ENCODE data around the gene ADAM29. TPM values are rescaled to one million over a fixed set of nuclear protein-coding genes. Genes with fewer than 3 reads are reported as not detected.
"Not testable (repeated sequence)": the region's sequence is repeated elsewhere in the genome, so short reads cannot be mapped to it uniquely, and the experiment has no call there.

ADAM29 gene
- not detected in 2 replicates for total RNA-seq
- polyA plus RNA-seq (2012) = not detected

DNA sequence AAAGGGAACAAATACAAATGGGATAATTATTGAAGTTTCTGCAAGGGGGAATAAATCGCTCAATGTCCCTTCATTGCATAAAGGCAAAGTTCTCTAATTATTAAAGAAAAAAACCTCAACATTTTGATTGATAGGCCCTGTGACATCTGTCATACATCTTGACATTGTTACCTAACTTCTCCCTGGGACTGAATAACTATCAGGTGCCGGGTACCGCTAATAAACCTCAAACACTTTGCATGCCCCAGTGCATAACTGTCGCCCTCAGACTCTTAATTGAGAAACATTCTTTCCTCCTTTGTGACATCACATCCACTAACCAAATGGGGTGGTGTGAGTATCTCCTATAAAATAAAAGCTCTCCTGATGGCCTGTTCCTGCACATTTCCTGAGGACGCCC lies at the start of gene ADAM29:
TSS of gene ADAM29 (plus strand) at position 301 of the 400 bp plus-strand sequence. CDS start 57,168 bp downstream, outside the sequence.
- no peak for DNase-seq (ENCODE audit: low read depth)

DNA sequence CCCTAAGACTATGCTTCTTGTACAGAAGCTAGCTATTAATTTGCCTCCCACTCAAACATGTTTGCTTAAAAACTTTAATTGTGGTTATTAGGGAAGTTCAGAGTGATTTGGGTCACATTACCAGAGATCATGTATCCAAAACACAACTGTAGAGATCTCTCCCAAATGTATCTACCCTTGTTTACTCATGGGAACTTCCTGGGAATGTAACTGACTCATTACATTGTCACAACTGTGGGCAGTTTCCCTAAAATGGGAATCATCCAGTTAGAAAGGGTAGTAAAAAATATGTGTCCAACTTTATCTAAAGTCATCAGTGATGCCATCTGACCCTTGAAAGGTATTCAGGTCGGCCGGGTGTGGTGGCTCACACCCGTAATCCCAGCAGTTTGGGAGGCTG lies 48.8 kb upstream of the ADAM29 start:
- peak; percentile 28 for DNase-seq (ENCODE audit: low read depth)

DNA sequence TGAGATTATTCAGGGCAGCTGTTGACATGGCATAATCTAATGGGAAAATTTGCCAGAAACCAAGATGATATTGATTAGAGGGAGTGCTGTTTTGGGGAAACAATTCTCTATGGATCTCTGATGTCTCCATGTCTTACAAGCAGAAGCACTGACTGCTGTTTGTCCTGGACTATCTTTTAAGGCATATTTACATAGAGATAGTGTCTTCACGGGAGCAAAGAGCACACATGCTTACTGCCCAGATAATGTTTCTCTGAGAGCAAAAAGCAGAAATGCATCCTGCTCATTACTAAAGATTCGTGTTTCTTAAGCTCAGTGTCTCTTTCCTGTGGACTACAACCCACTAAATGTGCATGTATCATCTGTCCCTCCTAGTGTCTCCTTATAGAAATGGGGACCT lies 47.8 kb upstream of the ADAM29 start:
- DNase-seq (ENCODE audit: low read depth) = no peak

DNA sequence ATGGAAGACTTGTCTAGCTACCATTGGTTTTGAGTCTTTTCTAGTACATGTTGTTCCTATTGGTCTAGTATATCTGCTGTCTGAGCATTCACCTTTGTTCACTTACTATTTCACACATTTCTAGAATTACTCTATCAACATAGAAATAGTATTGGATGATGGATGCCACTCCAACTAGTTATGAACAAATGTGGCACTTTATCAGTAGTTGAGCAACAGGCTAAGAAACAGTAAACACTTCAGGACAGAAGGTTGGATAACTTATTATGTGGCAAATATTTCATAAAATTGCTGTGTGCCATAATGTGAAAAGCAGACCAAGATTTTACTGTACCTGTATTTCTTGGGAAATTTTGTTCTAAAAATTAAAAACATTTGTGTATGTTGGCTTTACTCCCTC lies 46.8 kb upstream of the ADAM29 start:
- DNase-seq (ENCODE audit: low read depth) = no peak

DNA sequence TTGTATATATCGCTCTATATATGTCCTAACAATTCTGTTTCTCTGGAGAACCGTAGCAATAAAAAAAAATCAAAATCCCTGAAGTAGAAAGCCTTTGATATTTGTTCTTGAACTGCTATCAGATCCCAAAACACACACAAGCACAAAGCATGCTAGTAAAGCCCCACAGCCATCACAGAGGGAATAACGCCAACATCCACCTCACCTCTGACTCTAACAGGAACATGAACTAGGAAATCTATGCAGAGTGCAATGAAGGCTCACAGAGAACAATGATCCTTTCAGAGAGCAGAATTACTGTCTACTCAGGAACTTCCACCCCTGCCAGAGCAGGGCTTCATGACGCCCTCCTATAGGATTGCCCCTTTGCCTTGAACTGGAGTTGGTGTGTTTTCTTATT lies 45.0 kb upstream of the ADAM29 start:
- DNase-seq (ENCODE audit: low read depth) = not testable (repeated sequence)

DNA sequence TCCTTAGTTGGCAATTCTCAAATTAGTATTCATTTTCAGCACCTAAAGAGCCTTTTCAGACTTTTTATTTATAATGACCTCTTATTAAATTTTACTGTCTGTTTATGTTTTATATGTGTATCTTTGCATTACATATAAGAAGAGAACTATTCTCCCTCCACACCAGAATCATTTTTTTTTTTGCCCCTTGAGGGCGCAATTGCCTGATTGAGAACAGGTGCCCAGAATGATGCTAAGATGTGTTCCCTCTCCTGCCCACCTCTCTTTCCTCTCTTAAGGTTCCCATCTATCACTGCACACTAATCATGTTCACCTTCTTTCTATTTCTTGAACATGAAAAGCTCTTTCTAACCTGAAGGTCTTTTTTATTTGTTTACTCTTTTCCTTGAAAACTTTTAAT lies 44.2 kb upstream of the ADAM29 start:
- DNase-seq (ENCODE audit: low read depth) = peak; percentile 9

DNA sequence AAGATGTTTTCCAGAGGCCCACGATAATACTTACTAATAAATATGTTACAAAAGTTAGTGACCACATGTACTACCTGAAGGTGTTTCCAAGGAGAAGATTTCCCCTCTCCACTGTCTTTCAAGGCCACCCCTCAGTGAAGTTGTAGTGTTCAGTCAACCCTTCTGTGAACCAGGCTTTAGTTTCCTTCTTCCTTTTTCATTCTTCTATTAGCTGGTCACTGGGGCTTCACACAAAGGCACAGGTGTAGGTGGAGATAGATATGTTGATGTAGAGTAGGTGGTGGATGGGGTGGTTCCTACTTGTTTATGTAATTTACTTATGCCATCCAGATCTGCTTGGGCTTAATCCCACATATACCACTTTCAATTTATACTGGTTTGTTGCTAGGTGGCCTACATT lies 43.3 kb upstream of the ADAM29 start:
- no peak for DNase-seq (ENCODE audit: low read depth)

DNA sequence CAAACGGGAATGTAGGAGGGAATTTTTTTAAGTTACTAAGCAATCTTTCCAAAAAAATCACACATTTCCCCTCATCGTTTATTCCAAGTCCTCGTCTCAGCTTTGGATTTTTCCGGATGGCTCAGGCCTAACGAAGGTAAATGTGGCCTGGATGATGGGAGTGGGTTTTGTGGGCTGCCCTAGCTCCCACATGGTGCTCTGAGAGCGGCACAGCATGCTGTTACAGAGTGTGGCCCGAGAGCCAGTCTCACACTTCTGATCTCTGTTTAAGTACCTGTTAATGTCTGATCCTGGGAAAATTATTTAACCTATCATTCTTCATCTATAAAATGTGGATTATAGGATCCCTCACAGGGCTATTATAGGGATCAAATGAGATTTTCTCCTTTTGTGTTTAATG lies 38.2 kb upstream of the ADAM29 start:
- no peak for DNase-seq (ENCODE audit: low read depth)

DNA sequence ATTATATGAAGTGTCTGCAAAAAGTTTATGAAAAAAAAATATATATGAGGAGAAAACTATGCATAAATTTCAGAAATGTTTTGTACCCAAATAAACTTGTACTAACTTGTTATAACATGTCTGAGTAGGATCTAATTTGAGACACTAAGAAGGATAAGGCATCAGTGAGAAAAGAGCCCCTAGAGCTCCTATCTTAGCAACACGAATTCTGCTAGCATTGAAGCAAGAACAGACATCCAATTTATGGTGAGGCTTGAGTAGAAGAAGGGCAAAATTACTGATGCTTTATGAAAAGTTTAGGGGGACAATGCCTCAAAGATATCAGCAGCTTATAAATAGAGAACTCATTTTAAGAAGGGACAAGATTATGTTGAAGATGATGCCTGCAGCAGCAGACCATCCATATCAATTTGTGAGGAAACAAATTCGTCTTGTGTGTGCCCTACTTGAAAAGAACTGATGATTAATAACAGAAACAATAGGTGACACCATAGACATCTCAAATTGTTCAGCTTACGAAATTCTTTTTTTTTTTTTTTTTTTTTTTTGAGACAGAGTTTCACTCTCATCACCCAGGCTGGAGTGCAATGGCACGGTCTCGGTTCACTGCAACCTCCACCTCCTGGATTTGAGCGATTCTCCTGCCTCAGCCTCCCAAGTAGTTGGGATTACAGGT lies 35.7 kb upstream of the ADAM29 start:
- DNase-seq (ENCODE audit: low read depth) = no peak

DNA sequence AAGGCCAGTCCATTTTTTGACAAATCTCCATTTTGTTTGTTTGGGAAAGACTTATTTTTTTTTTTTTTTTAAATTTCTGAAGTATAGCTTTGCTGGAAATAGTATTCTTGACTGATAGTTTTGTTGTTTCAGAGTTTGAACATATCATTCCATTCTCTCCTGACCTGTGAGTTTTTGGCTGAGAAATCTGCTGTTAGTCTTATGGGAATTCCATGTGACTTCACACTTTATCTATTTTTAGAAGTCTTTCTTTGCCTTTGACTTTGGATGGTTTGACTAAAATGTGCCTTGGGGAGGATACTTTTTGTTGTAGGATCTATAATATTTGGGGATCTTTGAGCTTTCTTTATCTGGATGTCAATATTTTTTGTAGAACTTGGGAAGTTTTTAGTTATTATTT lies 10.7 kb upstream of the ADAM29 start:
- DNase-seq (ENCODE audit: low read depth) = no peak

DNA sequence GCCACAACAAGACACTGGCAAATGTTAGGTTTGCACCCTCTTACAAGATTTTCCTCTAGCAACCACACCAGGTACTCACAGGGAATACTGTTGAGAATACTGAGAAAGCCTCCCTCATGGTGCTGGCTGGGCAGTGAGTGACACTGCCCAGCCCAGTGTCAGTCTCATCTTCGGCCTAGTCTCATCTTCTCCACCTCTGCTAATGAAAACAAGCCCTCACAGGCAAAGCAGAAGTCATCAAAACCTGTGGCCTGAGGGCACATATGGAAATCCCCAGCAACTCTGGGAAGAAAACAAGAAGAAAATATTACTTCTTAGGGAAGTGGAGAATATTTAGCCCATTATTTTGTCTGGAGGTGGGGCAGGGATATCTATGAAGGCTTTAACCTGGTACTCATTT lies 7.9 kb upstream of the ADAM29 start:
- no peak for DNase-seq (ENCODE audit: low read depth)

DNA sequence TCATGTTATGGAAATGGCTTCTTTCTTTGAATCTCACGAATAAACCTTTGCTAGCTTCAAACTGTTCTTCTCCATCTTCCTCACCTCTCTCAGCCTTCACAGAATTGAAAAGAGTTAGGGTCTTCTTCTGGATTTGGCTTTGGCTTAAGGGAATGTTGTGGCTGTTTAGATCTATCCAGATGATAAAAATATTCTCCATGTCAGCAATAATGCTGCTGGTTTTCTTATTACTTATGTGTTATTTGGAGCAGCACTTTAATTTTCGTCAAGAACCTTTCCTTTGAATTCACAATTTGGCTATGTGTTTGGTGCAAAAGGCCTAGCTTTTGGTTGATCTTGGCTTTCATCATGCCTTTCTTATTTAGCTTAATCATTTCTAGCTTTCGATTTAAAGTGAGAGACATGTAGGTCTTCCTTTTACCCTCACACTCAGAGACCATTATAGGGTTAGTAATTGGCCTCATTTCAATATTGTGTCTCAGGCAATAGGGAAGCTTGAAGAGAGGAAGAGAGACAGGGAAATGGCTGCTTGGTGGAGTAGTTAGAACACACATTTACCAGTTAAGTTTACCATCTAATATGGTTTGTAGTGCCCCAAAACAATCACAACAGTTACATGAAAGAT lies 5.1 kb upstream of the ADAM29 start:
- DNase-seq (ENCODE audit: low read depth) = no peak

DNA sequence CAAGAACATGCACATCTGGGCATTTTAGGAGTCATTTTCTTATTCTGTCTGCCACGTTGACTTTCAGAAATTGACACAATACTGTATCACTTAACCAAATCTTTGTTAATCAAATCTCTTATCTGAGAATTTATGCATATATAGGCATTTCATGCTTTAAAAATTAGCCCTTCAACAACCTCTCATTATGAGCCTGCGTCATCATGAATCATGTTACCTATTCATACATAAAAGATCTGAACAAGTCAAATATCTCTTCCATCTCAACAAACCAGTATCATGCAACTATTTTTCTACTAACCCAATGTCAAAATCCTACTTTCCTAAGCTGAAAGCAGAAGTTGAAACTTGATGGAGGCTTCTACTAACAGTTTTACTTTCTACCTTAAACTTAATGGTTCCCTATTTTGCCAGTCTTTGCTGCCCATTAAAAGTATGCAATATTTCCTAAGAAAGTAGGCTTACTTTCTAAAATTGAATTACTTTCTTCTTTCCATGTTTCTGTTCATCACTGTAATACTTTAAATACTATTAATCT lies 1.8 kb downstream of the ADAM29 start:
- DNase-seq (ENCODE audit: low read depth) = no peak

DNA sequence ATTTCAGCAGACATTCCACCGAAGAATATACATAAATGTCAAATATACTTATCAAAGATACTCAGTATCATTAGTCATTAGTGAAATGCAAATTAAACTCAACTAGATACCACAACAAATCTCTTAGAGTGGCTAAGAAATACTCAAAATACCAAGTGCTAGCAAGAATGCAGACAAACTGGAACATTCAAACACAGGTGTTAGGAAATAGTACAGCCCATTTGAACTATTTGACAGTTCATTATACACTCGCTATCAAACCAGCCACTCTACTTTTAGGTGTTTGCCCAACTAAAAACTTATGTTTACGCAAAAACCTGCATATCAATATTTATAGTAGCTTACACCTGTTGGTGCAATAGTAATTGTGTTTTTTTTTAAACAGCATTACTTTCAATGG lies 8.8 kb downstream of the ADAM29 start:
- no peak for DNase-seq (ENCODE audit: low read depth)

DNA sequence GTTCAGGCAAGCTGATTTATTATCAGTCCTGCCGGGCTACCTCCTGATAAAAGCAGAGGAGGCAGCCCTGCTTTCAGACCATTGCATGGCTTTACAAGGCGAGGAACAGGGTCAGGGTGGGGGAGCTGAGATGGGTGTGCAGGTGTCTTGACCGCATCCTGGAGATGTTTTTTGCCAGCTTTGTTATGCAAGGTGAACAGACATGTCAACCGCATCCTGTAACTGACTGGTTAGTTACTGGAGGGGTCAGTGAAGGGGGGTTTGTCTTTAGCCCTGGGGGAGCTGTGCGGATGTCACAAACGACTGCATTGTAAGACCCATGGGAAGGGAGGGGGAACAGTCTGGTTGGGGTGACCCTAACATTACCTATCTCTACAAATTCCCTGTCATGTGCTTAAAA lies 10.0 kb downstream of the ADAM29 start:
- DNase-seq (ENCODE audit: low read depth) = no peak

DNA sequence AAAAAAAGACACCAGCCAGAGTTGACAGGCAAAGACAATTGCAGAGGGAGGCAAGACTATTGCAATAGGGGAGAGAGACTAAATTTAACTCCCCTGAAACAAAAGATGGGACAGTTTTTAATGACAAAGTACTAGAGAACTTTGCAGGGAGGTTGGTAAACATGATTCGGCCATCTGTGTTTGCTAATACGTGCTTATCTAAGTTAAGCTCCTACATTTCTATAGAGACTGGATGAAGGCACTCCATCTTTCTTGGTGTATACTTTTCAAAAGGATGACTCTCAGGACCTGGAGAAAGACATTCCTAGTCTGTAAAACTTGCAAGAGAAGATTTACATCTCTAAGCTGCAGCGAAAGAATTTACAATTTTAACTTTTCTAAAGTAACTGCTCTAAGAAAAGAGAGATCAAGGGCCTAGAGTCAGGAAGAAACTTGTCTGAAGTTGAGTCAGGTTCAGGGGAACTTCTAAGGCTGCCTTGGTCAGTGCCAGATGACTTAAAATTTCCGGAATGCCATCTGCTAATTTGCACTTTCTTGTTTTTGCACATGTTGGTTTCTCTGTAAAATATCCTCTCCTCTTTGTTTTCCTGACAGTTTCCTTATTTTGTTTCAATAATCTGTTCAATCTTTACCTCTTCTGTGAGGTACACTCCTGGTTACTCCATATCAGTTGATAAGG lies 10.6 kb downstream of the ADAM29 start:
- DNase-seq (ENCODE audit: low read depth) = no peak

DNA sequence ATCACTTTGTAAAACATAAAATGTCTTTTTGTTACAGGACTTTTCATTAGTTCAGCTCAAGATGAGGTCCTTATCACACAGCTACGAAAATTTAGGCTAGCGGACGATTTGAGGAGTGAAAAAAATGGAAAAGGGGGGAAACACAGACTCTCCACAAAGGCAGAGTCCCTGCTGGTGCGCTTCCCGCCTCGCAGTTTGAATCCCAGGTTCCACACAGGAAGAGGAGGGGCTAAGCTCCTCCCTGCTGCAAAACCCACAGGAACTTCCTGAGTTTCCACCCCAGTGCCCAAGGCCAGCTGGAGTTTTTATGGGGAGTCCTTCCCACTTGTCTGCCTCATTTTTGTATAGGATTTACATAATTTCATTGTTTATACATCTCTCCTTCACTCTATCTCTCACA lies 11.2 kb downstream of the ADAM29 start:
- DNase-seq (ENCODE audit: low read depth) = no peak

DNA sequence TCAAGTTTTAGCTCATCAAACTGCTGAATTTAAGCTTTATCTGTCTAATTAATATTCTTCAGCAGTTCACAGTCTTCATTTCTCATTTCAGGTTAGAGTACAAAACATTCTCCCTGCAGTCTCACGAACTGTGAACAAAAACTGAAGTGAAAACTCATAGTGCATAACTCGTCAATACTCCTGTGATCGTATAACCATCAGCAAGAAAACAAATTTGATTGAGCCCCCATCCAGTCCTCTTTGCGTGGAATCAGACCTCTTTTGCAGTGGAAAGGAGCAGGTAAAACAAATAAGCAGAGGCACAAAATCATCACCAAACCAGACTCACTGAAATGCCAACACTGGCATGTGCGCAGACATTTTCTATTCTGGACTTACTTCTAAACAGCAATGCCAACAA lies 12.7 kb downstream of the ADAM29 start:
- no peak for DNase-seq (ENCODE audit: low read depth)

DNA sequence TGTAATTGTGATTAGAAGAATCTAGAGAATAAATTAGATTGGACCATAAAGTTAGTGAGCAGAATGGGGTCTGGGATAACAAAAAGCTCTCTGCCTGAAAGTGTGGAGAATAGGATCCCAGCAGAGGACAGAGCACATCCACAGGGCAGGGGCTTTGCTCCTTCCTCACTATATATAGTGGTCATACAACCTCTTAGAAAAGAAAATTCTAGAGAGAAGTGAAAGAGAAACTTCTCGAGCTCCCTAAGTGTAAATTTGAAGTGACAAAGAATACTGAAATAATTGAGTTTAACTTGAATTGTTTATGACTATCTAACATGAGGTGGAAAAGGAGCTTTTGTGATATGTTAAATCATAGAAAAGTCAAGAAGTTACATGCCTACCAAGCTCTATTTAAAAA lies 14.9 kb downstream of the ADAM29 start:
- no peak for DNase-seq (ENCODE audit: low read depth)

DNA sequence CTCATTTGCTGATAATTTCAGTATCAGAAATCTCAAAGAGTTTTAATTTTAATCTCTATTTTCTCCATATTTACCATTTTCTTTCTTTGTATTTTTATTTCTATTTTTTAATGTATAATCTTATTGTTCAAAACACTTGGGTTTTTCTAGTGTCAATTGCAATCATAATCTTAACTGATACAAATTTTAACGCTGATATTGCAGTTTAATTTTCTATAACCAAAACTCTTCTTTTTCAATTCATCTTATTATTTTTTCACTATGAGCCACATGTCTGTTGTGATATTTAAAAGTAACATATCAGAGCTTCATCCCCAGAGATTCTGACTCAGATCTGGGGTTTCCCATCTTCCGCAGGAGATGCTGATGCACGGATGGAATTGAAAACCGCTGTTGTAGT lies 16.2 kb downstream of the ADAM29 start:
- no peak for DNase-seq (ENCODE audit: low read depth)

DNA sequence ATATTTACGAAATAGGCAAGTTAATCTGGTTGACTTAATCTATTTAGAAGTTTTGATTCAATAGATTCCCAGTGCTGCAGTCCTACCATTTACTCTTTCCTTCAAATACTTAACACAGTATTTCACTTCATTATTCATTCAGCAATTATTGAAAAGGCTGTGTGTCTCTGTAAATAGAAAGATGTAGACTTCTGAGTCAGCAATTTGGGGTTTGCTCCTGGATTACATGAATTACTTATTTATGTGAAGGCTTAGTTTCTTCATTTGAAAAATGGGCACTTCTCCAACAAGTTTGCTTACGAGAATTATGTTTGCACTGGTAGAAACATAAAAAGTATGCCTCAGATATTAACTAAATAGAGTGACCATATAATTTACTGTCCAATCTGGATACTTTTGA lies 17.4 kb downstream of the ADAM29 start:
- no peak for DNase-seq (ENCODE audit: low read depth)

DNA sequence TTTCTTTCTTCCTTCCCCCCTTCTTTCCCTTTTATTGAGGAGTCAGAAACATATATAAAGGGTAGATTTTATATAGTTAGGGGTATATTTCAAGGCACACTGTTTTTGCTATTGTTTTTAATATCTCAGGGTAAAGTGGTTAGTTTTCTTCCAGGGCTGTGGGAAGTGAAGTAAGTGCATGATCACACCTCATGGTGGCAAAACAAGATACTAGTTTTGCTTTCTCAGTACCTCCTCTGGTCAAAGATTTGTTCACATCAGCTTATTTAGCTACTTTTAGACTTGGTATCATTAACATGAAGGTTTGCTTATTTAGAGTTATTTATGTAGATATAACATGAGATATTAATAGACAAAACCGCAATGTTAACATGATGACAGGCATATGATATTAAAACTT lies 21.8 kb downstream of the ADAM29 start:
- DNase-seq (ENCODE audit: low read depth) = no peak

DNA sequence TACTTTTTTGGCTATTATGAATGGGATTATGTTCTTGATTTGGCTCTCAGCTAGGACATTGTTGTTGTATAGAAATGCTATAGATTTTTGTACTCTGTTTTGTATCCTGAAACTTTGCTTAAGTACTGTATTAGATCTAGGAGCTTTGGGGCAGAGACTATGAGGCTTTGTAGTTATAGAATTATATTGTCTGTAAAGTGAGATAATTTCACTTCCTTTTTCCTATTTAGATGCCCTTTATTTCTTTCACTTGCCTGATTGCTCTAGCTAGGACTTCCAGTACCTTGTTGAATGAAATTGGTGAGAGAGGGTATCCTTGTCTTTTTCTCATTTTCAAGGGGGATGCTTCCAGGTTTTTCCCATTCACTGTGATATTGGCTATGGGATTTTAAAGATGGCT lies 28.1 kb downstream of the ADAM29 start:
- no peak for DNase-seq (ENCODE audit: low read depth)

Data from myocyte (in vitro differentiated cells).